Measurements from ENCODE around the gene RIN1. TPM values are rescaled to one million over a fixed set of nuclear protein-coding genes. Genes with fewer than 3 reads are reported as not detected.

RIN1 gene
- polyA plus RNA-seq, 1 of the 3 experiments (the other 2 are of a cell fraction): 16.9 TPM

DNA sequence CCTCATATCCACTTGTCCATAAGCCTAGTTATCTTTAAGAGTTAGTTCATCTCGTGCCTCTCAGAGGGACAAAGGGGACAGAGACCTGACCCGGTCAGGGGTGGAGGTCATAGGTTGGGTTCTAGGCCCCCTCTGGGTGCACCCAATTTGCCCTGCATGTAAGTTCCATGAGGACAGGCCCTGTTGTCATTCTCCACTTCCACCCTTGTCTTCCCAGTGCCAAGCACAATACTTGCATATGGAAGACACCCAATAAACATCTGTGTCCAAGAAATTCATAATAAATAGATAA, 46.0 kb downstream of the RIN1 start:
- H2AFZ ChIP-seq (ENCODE audit: low read depth): no peak overlapping the region
- 95% methylated on average over 2 of the region's 2 CpGs for WGBS (ENCODE audit: low lambda C conversion rate)
- peak overlapping the region; percentile 94 for H3K4me2 ChIP-seq
- peaks cover 33% of the 10 kb centered on the region; the same call in 1 of the 2 replicates for H3K79me2 ChIP-seq (ENCODE audit: insufficient read depth)
- no peaks in the 10 kb centered on the region for H3K9me2 ChIP-seq
- H3K9me3 ChIP-seq: no peaks in the 10 kb centered on the region
- H3F3A ChIP-seq (replicated peaks; ENCODE audit: insufficient read depth): peaks cover 9% of the 10 kb centered on the region
- CTCF ChIA-PET: interaction anchor here (1.6 to 6.2 kb wide), 4 partner anchors 9 to 45 kb away, joined by 3 to 63 read pairs (median 21); partner anchors contain the start of gene RIN1
- POLR2A ChIA-PET: interaction anchor here (4.2 kb wide), 1 partner anchor 23 kb away, joined by 19 read pairs; no protein-coding TSS in a partner anchor
- no peak overlapping the region; a peak in 1 of 4 replicates for H3K27ac ChIP-seq (ENCODE audit: low read depth in 2 of 2, low read length in 1 of 2)
- no peaks in the 10 kb centered on the region for H4K20me1 ChIP-seq (ENCODE audit: insufficient read depth)
- H3K36me3 ChIP-seq (replicated peaks in 1 of 2; ENCODE audit: control insufficient read depth in 1 of 2, insufficient read depth in 2 of 2, low read length in 1 of 2): peaks cover 0 to 11% of the 10 kb centered on the region in 2 experiments
- peaks cover 7 to 36% of the 10 kb centered on the region in 2 experiments; a peak in 2 of 4 replicates for H3K4me1 ChIP-seq (ENCODE audit: control insufficient read depth in 1 of 2, insufficient read depth in 2 of 2, low read depth in 1 of 2, low read length in 1 of 2)
- H3K9ac ChIP-seq: no peak overlapping the region
- no peaks in the 10 kb centered on the region for H3K27me3 ChIP-seq (ENCODE audit: insufficient read depth)
- peak overlapping the region; percentile 84 to 90; a peak in 2 of 4 replicates for H3K4me3 ChIP-seq (ENCODE audit: low read depth in 2 of 2, low read length in 1 of 2)
- no peak for DNase-seq
- TF ChIP-seq NFIC (IDR thresholded peaks at IDR 0.05; ENCODE audit: borderline replicate concordance) (no peak), SIN3A (IDR thresholded peaks at IDR 0.05; ENCODE audit: borderline replicate concordance, low read depth, low read length) (no peak), YY1 (IDR thresholded peaks at IDR 0.05; ENCODE audit: low read depth) (no peak), EZH2phosphoT487 (IDR thresholded peaks at IDR 0.05; ENCODE audit: borderline replicate concordance, low read depth) (no peak), GATA2 (CRISPR knock-in tag; IDR thresholded peaks at IDR 0.05) (no peak), GABPA (IDR thresholded peaks at IDR 0.05; ENCODE audit: low read depth) (no peak), FOXM1 (IDR thresholded peaks at IDR 0.05; ENCODE audit: low read depth) (no peak), NRF1 (IDR thresholded peaks at IDR 0.05; ENCODE audit: low read depth, low read length) (no peak), TEAD4 (IDR thresholded peaks at IDR 0.05; ENCODE audit: borderline replicate concordance, insufficient read depth) (no peak), MEF2A (IDR thresholded peaks at IDR 0.05; ENCODE audit: borderline replicate concordance, low read depth) (no peak), TAF1 (IDR thresholded peaks at IDR 0.05; ENCODE audit: borderline replicate concordance, low read depth, low read length) (no peak), ELF1 (IDR thresholded peaks at IDR 0.05) (no peak), MXI1 (IDR thresholded peaks at IDR 0.05; ENCODE audit: low read depth, low read length) (no peak), JUND (IDR thresholded peaks at IDR 0.05) (no peak), CHD2 (IDR thresholded peaks at IDR 0.05; ENCODE audit: low read length, partially characterized antibody) (no peak)
- TF ChIP-seq, protein P1, sequence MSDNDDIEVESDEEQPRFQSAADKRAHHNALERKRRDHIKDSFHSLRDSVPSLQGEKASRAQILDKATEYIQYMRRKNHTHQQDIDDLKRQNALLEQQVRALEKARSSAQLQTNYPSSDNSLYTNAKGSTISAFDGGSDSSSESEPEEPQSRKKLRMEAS (IDR thresholded peaks at IDR 0.05; ENCODE audit: low read depth): no peak
- TF ChIP-seq, protein P2, sequence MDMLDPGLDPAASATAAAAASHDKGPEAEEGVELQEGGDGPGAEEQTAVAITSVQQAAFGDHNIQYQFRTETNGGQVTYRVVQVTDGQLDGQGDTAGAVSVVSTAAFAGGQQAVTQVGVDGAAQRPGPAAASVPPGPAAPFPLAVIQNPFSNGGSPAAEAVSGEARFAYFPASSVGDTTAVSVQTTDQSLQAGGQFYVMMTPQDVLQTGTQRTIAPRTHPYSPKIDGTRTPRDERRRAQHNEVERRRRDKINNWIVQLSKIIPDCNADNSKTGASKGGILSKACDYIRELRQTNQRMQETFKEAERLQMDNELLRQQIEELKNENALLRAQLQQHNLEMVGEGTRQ (IDR thresholded peaks at IDR 0.05; ENCODE audit: borderline replicate concordance, low read depth, low read length): no peak
- TF ChIP-seq, protein P3, sequence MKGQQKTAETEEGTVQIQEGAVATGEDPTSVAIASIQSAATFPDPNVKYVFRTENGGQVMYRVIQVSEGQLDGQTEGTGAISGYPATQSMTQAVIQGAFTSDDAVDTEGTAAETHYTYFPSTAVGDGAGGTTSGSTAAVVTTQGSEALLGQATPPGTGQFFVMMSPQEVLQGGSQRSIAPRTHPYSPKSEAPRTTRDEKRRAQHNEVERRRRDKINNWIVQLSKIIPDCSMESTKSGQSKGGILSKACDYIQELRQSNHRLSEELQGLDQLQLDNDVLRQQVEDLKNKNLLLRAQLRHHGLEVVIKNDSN (IDR thresholded peaks at IDR 0.05; ENCODE audit: borderline replicate concordance, low read depth): no peak
- TF ChIP-seq, protein P4, sequence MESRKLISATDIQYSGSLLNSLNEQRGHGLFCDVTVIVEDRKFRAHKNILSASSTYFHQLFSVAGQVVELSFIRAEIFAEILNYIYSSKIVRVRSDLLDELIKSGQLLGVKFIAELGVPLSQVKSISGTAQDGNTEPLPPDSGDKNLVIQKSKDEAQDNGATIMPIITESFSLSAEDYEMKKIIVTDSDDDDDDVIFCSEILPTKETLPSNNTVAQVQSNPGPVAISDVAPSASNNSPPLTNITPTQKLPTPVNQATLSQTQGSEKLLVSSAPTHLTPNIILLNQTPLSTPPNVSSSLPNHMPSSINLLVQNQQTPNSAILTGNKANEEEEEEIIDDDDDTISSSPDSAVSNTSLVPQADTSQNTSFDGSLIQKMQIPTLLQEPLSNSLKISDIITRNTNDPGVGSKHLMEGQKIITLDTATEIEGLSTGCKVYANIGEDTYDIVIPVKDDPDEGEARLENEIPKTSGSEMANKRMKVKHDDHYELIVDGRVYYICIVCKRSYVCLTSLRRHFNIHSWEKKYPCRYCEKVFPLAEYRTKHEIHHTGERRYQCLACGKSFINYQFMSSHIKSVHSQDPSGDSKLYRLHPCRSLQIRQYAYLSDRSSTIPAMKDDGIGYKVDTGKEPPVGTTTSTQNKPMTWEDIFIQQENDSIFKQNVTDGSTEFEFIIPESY (IDR thresholded peaks at IDR 0.05; ENCODE audit: borderline replicate concordance, low read depth): no peak

Data from SK-N-SH (cell line).